GM23338 (cell line): ENCODE results near the gene H2BW1. TPM values are rescaled to one million over a fixed set of nuclear protein-coding genes. Genes with fewer than 3 reads are reported as not detected.
A peak's percentile ranks its signal among the peaks of the same experiment; 100 is the strongest.

ENCODE experiments used
- ATAC-seq: fragments of 200-7000 bp; cut with Tn5 transposase; 3 replicates; pipeline ENCODE4 v1.9.1; 2020
- DNase-seq: peaks from one replicate; pipeline ENCODE4 v3.0.0-alpha.2; 2015; ENCODE audit warnings: low spot score
- H2AFZ ChIP-seq: fragments of 200-600 bp; sonication (generic); 2 replicates; pipeline ENCODE4 v1.8.0; 2016; ENCODE audit warnings: antibody characterized with exemption, mild to moderate bottlenecking, moderate library complexity
- H3F3A ChIP-seq: fragments of 200-600 bp; sonication (generic); replicated peaks from 2 replicates; pipeline ENCODE4 v1.8.0; 2017; ENCODE audit warnings: antibody characterized with exemption, mixed run types, low read depth
- H3K27ac ChIP-seq: fragments of 200-600 bp; sonication (generic); 2 replicates; pipeline ENCODE4 v1.6.1; 2016; ENCODE audit warnings: low read depth
- H3K27me3 ChIP-seq: fragments of 200-600 bp; sonication (generic); 2 replicates; pipeline ENCODE4 v1.8.0; 2016; ENCODE audit warnings: mild to moderate bottlenecking, mixed run types, moderate library complexity; ENCODE audit not compliant: insufficient read depth
- H3K36me3 ChIP-seq: fragments of 200-600 bp; sonication (generic); 2 replicates; pipeline ENCODE4 v1.8.0; 2016; ENCODE audit warnings: mild to moderate bottlenecking; ENCODE audit not compliant: insufficient read depth
- H3K4me1 ChIP-seq: fragments of 200-600 bp; sonication (generic); 2 replicates; pipeline ENCODE4 v1.8.0; 2016; ENCODE audit warnings: mild to moderate bottlenecking, moderate library complexity; ENCODE audit not compliant: insufficient read depth
- H3K4me2 ChIP-seq: fragments of 200-600 bp; sonication (generic); 2 replicates; pipeline ENCODE4 v1.7.1; 2017; ENCODE audit warnings: mixed run types
- H3K4me3 ChIP-seq: fragments of 200-600 bp; sonication (generic); 2 replicates; pipeline ENCODE4 v1.6.1; 2016; ENCODE audit warnings: mixed run types
- H3K79me2 ChIP-seq: fragments of 200-600 bp; sonication (generic); replicated peaks from 2 replicates; pipeline ENCODE4 v1.8.0; 2017; ENCODE audit warnings: mild to moderate bottlenecking; ENCODE audit not compliant: insufficient read depth
- H3K9me2 ChIP-seq: fragments of 200-600 bp; sonication (generic); 2 replicates; pipeline ENCODE4 v1.8.0; 2017; ENCODE audit not compliant: insufficient read depth
- H4K20me1 ChIP-seq: fragments of 200-600 bp; sonication (generic); replicated peaks from 2 replicates; pipeline ENCODE4 v1.8.0; 2017; ENCODE audit warnings: mild to moderate bottlenecking; ENCODE audit not compliant: insufficient read depth
- H3K27ac Mint-ChIP-seq: 2 replicates; pipeline ENCODE4 v1.8.0; 2020; ENCODE audit warnings: inconsistent platforms, mild to moderate bottlenecking, moderate library complexity, mixed read lengths
- H3K27me3 Mint-ChIP-seq: 3 replicates; pipeline ENCODE4 v1.8.0; 2022; ENCODE audit warnings: low read depth, mild to moderate bottlenecking, moderate library complexity, mixed read lengths, inconsistent platforms; ENCODE audit not compliant: insufficient read depth, poor library complexity
- H3K36me3 Mint-ChIP-seq: 3 replicates; pipeline ENCODE4 v1.8.0; 2021; ENCODE audit warnings: low read depth, mild to moderate bottlenecking, inconsistent platforms, moderate library complexity, mixed read lengths
- H3K4me1 Mint-ChIP-seq: 3 replicates; pipeline ENCODE4 v1.8.0; 2020; ENCODE audit warnings: mild to moderate bottlenecking, inconsistent platforms, mixed read lengths
- H3K4me3 Mint-ChIP-seq: 3 replicates; pipeline ENCODE4 v1.8.0; 2021; ENCODE audit warnings: moderate library complexity, mild to moderate bottlenecking, inconsistent platforms, mixed read lengths
- H3K9me3 Mint-ChIP-seq: 3 replicates; pipeline ENCODE4 v1.8.0; 2020; ENCODE audit warnings: moderate library complexity, mild to moderate bottlenecking, inconsistent platforms, mixed read lengths
- CREB1 ChIP-seq: fragments of 250-450 bp; sonication (Bioruptor Pico); IDR thresholded peaks from 2 replicates; pipeline ENCODE4 v1.5.0; 2020; ENCODE audit warnings: low read depth, mild to moderate bottlenecking, moderate library complexity
- CTCF ChIP-seq, 2 experiments: fragments of 200-600 bp in 1 of 2; sonication (generic) in 1 of 2; conservative IDR thresholded peaks; 2 replicates each; pipeline versions ENCODE4 v1.5.1 to v1.6.1; 2016 to 2017; ENCODE audit warnings: antibody characterized with exemption in 2 of 2, low read depth in 2 of 2, mild to moderate bottlenecking in 2 of 2, moderate library complexity in 1 of 2
- ETS1 ChIP-seq: IDR thresholded peaks from 2 replicates; pipeline ENCODE4 v1.6.1; 2016; ENCODE audit warnings: antibody characterized with exemption
- EZH2 ChIP-seq: fragments of 200-600 bp; sonication (generic); IDR thresholded peaks from one replicate; pipeline ENCODE4 v1.8.0; 2017; ENCODE audit warnings: antibody characterized with exemption, mild to moderate bottlenecking, low read depth; ENCODE audit not compliant: unreplicated experiment
- EZH2phosphoT487 ChIP-seq: fragments of 200-600 bp; sonication (generic); IDR thresholded peaks from one replicate; pipeline ENCODE4 v1.8.1; 2018; ENCODE audit warnings: antibody characterized with exemption; ENCODE audit not compliant: unreplicated experiment
- JUNB ChIP-seq: IDR thresholded peaks from one replicate; pipeline ENCODE4 v1.6.1; 2016; ENCODE audit warnings: antibody characterized with exemption; ENCODE audit not compliant: unreplicated experiment
- NANOG ChIP-seq: IDR thresholded peaks from 2 replicates; pipeline ENCODE4 v1.6.1; 2016; ENCODE audit warnings: antibody characterized with exemption, borderline replicate concordance
- POLR2AphosphoS5 ChIP-seq: IDR thresholded peaks from 2 replicates; pipeline ENCODE4 v1.6.1; 2016; ENCODE audit warnings: antibody characterized with exemption, low read depth
- REST ChIP-seq: IDR thresholded peaks from one replicate; pipeline ENCODE4 v1.6.1; 2018; ENCODE audit warnings: antibody characterized with exemption; ENCODE audit not compliant: unreplicated experiment
- STAT1 ChIP-seq: IDR thresholded peaks from one replicate; pipeline ENCODE4 v1.6.1; 2016; ENCODE audit warnings: antibody characterized with exemption; ENCODE audit not compliant: unreplicated experiment
- ZNF114 ChIP-seq: fragments of 250-450 bp; sonication (Bioruptor Pico); IDR thresholded peaks from 2 replicates; pipeline ENCODE4 v1.5.0; 2020; ENCODE audit warnings: mild to moderate bottlenecking, moderate library complexity
- ZNF331 ChIP-seq: fragments of 250-450 bp; sonication (Bioruptor Pico); IDR thresholded peaks from 2 replicates; pipeline ENCODE4 v1.5.0; 2020; ENCODE audit warnings: low read depth, mild to moderate bottlenecking, moderate library complexity
- ZNF462 ChIP-seq: fragments of 250-450 bp; sonication (Bioruptor Pico); IDR thresholded peaks from 2 replicates; pipeline ENCODE4 v1.5.0; 2020; ENCODE audit warnings: mild to moderate bottlenecking, moderate library complexity
- long read RNA-seq: library from polyadenylated mRNA; unstranded; transcript quantifications from one replicate; pipeline ENCODE4 v2.0.0, GENCODE V29; 2020; ENCODE audit not compliant: unreplicated experiment
- polyA plus RNA-seq: library from polyadenylated mRNA; unstranded; fragments of >200 nt; fragmentation: Nextera tagmentation; extraction: Ambion mirVana; gene quantifications from 2 replicates; pipeline ENCODE4 v1.2.1, GENCODE V29; 2016
- total RNA-seq: library from RNA; depleted of rRNA; stranded (reverse); fragments of >200 nt; shearing (Covaris generic); gene quantifications from 2 replicates; pipeline ENCODE4 v1.2.3, GENCODE V29; 2014; rRNA removed

The H2BW1 gene
- total RNA-seq (0.35 TPM in 1 of 2 replicates, not detected in the other), polyA plus RNA-seq (not detected in 2 replicates)
- long read RNA-seq = 0 reads

- DNase-seq (peak; percentile 1), ATAC-seq (no peak)
- no peaks in the 10 kb centered on the region for H3K36me3 ChIP-seq
- no peak within 1 kb of the TSS for H3K4me2 ChIP-seq
- no peaks in the 10 kb centered on the region for H3K79me2 ChIP-seq
- H3F3A ChIP-seq = no peaks in the 10 kb centered on the region
- no peak within 1 kb of the TSS for H3K27ac ChIP-seq
- no peaks in the 10 kb centered on the region for H4K20me1 ChIP-seq
- Mint-ChIP-seq H3K36me3 (no peaks in the 10 kb centered on the region), H3K27me3 (no peaks in the 10 kb centered on the region), H3K27ac (no peak within 1 kb of the TSS), H3K4me3 (no peak within 1 kb of the TSS), H3K4me1 (no peaks in the 10 kb centered on the region), H3K9me3 (no peaks in the 10 kb centered on the region; the same call in 2 of the 3 replicates)
- no peak within 1 kb of the TSS for H2AFZ ChIP-seq
- no peak for TF ChIP-seq ZNF331
- no peak for TF ChIP-seq ZNF462 (CRISPR knock-in tag)
- no peak for TF ChIP-seq REST
- no peak for TF ChIP-seq POLR2AphosphoS5
- TF ChIP-seq JUNB = no peak
- no peak for TF ChIP-seq ETS1
- TF ChIP-seq NANOG = no peak
- TF ChIP-seq STAT1 = no peak
- TF ChIP-seq EZH2phosphoT487 = no peak
- TF ChIP-seq CTCF (conservative IDR thresholded peaks at IDR 0.05; ENCODE audit: low read depth in 2 of 2) = no peak
- no peak for TF ChIP-seq CREB1
- TF ChIP-seq ZNF114 = no peak
- TF ChIP-seq EZH2 = no peak
- H3K4me1 ChIP-seq = no peaks in the 10 kb centered on the region
- no peaks in the 10 kb centered on the region for H3K27me3 ChIP-seq
- no peak within 1 kb of the TSS for H3K4me3 ChIP-seq
- H3K9me2 ChIP-seq = no peaks in the 10 kb centered on the region
These were observed at the start of gene H2BW1 for GRCh38 chrX:104013606-104014005. Gene H2BW1 (minus strand): TSS chrX:104013708. CDS start chrX:104013576, 132 bp downstream.
